Stimulated activated CD8-positive, alpha-beta memory T cell treated with anti-CD3 and anti-CD28 coated beads, Interleukin-7, amount 100 ng/mL, for 4 hours (primary cell): Measurements from ENCODE around the gene MEF2C.

Experiments
- DNase-seq, 2 donors: peaks; one replicate each; pipeline ENCODE4 v3.0.0-alpha.2; 2020; ENCODE audit warnings: low read depth in 2 of 2

MEF2C gene

DNA sequence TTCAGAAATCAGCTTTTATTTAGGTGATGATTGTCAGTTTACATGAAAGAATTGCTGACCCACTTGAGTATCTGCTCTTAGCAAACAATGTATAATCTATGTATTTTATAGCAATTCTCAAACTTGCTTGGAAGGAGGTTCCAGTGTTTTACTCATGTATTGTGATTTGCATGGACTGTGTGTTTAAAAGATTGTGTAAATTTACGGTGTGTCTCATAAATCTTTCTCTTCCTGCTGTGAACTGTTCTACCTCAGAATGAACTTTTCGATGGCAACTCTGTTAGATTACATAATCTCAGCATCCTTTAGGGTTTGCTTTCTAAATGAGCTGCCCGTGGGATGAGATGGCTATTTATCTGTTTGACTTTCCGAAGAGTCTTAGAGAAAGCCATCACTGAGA is 122.5 kb downstream of the MEF2C start:
- DNase-seq: no peak

DNA sequence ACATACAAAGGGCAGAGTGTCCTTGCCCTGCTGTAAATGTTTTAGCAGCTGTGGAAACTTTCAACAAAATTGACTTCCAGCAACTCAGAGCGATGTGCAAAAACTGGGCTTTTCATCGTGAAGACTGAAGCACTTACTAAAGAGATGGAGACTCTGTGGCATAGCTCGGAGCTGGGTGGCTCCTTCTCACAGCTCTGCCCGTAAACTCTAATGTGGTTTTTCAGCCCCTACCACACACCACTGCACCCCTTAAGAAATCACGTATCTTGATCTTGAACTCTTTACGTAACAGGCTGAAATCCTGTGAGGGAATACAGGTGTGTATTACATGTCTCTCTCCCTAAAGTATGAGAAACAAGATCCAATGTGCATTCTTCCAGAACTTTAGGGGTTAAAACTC is 124.4 kb downstream of the MEF2C start:
- DNase-seq: no peak

DNA sequence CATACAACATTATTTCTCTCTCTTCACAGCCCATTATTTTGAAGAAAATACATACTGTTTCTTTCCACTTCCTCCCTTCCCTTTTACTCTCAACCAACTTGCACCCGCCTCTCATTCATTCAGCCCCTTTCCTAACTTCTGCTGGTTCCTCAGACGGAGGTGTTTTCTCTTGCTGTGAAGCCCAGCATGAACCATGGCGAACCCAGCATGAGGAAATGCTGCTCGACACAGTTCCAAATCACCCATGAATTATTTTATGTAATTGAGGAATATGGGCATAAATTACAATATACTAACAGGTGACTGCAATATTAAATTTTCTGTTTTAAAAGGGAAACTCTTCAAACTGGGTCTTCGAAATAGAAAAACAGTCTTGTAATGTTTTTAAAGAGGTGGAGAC is 124.8 kb downstream of the MEF2C start:
- no peak for DNase-seq

DNA sequence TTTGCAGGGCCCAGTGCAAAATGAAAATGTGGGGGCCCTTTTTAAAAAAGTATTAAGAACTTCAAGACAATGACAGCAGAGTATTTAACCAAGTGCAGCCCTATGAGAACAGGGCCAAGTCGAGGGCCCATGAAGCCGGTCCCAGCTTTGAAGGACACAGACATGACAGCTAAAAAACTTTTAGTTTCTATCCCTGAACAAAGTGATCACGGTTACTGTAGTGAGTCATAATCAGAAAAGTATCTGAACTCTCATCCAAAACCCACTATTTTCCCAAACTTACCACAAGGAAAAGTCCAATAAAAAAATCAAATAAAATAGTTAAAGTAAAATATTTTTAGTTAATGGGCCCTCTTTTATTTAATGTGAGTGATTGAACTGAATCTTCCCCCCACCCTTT is 126.0 kb downstream of the MEF2C start:
- DNase-seq: no peak

DNA sequence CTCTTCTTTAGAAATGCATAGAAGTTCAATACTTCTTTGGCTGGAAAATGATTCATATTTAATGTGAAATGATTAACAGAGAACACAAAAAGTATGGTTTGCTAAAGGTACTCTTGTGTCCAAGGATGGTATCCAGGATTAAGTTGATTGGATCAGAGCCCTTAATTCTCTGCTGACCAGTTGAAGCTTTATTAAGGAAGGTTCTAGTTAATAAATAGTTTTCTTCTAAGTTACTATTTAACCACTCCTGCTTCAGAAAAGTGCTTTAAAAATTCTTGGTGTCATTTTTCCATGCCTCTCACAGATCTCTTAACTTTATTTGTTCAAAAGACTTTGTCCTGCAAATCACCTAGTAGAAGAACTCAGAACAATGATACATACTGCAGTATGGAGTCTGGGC is 134.3 kb downstream of the MEF2C start:
- DNase-seq: no peak

DNA sequence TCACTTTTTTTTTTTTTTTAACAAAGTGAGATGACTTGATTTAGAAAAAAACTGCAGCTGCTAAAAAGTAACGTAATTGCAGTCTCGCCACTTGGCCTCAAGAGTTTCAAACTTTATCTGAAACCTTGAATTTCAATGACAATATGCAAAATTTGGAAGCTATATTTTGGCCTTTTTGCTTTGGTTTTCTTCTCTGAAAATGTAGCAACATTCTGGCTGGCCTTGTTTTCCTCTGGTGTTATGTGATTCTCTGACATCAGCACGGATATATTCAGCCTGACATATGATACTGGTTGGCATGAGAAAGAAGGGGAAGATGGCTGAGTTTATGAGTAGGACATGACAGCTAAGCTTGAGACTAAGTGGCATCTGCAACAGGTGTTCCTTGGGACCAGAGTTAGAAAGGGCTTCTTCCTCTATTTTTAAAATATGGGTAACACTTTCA is 136.5 kb downstream of the MEF2C start:
- no peak for DNase-seq

DNA sequence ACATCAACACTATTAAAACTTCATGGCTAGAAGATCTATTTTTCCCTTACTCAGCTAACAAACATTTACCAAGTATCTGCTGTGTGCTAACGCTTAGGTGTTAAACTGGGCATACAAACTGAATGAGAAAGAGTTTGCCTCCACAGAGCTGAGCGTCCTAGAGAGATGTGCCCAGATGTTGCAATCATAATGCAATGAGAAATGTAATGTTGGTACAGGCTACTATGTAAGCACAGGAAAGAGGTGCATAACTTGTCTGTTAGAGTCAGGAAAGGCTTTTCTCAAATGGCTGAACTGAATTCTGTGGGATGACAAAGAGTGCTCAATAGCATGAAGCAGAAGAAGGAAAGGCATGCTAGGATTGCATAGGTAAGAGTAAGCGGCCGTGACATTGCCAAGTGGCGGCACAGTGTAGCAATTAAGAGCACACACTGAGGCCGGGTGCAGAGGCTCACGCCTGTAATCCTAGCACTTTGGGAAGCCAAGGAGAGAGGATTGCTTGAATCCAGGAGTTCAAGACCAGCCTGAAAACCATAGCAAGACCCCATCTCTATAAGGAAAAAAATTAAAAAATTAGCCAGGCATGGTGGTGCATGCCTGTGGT is 137.8 kb downstream of the MEF2C start:
- DNase-seq: no peak

DNA sequence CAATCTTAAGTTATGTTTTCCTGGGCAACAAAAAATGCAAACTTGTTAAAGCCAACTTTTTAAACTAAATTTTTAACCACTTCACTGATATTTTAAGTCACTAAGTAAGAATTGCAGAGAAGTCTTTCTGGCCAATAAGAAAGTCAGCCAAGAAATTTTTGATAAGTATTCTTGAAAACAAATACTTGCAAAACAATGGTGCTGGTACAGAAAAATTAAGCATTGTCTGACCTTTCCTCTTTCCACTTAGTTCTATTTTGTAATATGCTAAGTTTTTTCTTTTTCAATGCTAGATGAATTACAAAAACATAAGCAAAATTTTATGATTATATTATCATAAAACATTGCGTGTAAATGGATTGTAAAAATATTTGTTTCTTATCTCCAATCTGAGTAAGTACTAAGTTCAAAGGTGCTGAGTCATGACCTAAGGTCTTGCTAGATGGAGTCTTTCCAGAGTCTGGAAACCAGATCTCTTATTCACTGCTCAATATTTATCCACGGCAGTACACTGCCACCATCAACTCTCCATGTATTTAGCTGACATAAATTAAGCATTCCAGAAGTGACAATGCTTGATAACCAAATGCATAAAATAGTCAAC is 139.7 kb downstream of the MEF2C start:
- DNase-seq: no peak

DNA sequence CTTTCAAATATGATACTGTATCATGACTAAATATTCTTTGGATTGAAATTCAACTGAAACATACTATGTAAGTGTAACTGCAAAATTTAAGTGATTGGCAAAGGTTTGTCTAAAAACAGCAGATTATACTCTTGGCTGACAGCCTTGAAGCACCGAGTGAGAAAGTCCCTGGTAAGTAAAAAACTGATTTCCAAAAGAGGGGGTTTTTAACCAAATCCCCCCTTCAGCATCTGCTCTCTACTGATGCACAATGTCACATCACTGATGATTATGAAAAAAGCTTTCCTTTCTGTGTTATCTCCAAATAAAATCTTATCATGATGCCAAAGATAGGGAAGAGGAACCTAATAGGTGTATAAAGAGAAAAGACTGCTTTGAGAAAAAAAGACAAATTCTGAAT is 141.0 kb downstream of the MEF2C start:
- DNase-seq: no peak

DNA sequence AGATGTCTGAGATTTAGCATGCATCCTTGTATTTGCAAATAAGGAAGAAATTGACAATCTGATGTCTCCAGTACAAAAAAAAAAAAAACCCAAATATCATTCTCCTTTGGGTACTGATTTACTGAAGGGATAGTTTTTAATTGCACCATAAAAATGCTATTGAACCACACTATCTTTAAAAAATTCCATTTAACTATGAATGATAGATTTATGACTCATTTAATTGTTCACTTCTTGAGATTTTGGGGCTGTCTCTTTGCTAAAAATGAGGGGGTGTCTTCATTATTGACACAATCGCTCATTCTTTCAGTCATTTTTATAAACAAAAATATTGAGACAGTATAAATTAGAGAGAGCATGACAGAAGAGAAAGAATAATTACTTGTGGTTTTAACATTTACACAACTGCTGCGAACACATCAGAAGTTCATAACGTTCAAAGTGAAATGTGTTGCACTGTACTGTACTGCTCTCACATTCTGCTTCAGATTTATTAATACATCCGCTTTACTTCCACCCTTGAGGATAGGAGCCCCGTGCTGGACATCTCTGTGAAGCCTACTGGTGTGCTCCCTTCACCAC is 142.3 kb downstream of the MEF2C start:
- no peak for DNase-seq

DNA sequence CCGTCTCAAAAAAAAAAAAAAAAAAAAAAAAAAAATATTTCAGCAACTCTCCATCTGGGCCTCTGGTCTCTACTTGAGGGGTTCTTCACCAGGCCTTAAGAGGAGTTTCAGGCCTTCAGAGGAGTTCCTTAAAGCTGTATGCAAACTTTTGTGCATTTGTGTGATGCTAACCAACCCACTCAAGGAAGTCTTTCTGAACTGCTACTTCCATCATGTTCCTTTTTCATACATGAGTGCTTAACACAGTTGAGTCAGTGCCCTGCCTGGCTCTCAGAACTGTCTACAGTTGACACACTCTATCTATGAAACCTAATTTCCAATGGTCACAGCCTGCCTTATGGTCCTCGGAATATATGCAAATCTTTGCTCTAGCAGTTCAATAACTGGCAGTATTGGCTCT is 146.5 kb downstream of the MEF2C start:
- no peak for DNase-seq

DNA sequence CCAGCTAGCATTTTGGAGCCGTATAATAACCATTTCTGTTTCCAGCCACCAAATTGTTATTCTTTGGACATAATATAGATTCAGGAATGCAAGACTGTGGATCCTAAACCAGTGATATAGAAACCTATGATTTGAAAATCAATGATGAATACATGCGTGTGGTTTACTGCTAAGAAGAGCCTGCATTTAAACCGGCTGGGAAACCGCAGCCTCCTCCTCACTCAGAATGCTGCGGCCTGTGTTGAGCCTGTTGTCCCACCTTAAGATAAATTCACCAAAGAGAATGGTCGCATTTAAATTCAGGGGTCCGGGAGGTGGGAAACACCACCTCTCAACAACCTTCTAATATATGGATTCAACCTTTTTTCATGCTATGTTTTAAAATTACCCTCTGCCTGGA is 148.0 kb downstream of the MEF2C start:
- DNase-seq: no peak

DNA sequence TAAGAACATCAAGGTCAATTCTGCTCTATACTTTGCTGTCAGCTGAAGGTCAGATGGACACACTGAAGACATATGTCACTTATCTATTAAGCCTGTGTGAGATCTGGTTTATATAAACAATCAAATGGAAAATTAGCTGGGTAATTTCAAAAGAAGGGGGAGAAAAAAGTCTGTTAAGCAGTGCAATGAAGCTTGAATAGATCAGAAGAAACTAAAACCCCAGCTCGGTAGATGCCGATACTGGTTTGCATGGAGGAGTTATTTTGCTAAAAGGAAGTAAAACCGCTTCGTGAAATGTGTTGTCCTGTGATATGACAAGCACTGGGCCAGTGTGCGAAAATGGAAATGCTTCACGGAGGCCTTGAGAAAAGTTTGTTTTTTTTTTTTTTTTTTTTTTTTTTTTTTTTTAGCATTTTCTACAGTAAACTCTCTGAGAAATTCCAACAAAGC is 148.8 kb downstream of the MEF2C start:
- no peak for DNase-seq

DNA sequence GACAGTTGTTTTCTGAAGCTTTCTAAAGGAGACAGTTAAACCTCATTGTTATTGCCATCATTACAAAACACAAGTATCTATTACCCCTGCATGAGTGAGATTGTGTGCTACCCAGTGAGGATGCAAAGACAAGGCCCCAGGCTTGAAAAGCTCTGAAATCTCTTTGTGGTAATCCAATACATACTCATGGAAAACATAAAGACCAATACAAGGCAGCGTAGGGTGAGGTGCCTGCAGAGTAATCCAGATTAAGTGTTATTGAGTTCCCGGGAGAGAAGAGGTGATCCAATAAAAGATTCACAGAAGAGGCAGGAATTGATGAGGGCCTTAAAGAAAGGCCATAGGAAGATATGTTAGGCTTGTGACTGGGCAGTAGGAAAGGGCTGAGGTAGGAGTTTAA is 150.1 kb downstream of the MEF2C start:
- DNase-seq: no peak

DNA sequence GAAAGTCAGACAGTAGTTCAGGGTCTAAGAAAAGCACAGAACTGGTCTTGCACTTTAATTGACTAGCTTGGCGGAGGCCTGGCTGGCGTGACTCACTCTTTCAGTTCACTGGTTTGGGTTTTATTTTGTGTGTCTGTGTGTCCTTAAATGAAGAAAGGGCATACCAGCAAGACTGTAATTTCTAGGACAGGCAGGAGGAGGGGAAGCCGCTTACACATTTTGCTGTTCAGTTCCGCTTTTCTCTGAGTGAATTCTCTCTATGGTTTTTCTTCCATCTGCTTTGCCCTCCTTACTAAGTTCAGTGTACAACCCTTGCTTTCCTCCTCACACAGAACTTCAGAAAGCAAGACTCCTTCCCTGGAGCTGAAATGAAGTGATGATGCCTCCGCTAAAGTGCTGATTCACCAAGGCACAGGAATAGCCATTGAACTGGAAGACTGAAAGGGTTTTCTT is 150.8 kb downstream of the MEF2C start:
- no peak for DNase-seq

DNA sequence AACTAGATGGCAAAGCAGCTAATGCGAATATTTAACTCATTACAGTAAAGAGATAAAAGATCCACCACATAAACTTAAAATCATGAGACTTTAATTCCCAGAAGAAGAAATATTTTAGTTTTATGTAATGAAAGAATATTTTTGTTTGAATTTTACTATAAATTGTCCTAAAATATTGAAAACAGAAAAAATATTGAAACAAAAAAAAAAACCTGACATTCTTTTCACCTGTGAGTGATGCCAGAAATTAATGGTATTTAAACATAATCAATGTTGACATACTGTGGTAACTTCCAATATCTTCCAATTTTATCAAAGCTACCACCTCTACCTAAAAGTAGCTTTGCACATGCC is 153.2 kb downstream of the MEF2C start:
- DNase-seq: no peak

DNA sequence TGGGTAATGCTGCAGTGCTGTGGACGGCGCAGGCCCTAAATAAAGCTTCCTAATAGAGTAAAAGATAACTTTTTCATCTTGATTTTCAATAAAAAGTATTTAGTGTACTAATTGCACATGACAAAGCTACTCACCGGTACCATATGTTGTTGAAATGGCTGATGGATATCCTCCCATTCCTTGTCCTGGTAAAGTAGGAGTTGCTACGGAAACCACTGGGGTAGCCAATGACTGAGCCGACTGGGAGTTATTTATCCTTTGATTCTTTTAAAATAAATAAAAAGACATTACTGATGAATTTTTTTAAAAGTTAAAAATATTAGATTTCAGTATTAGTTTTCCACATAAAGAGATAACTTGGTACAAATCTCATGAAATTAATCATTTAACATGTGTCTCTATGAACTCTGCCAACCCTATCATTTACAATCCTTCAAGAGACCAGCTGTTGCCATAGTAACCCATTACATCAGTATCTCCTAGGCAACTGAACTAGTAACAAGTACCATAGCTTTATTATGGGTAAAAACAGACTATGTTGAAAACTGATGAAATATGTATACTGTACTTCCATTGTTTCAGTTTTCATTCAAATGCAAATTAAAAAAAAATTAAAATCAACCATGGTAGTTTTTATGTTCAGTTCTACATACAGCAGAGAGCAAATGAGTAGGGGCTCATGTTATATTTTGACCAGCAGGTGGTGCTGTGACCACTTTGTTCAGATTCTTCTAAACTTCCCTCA is 153.7 kb downstream of the MEF2C start:
- peak; percentile 20 to 39 for DNase-seq

DNA sequence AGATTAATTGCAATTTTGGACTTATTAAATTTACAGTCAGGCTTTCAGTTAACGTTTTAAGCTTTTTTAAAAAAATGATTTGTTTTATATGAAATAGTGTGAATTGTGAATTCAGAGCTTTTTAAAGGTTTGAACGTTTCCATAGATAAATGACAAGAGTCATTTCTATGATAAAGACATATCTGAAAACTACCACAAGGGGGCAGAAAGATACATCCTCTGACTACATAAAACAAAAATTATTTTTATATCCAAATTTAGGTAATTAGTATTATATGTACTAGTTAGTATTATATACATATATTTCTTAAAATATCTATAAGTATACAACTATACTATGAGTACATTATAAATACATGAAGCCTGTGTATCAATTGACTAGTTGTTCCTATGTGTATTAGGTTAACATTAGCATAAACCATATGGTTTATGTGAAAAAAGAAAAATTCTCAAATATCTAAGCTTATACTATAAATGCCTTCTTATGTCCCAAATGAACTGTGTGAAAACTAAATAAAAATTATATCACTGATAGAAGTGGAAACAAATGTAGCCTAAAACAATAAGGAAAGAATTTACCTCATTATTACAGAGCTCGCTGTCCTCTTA is 155.2 kb downstream of the MEF2C start:
- no peak for DNase-seq

DNA sequence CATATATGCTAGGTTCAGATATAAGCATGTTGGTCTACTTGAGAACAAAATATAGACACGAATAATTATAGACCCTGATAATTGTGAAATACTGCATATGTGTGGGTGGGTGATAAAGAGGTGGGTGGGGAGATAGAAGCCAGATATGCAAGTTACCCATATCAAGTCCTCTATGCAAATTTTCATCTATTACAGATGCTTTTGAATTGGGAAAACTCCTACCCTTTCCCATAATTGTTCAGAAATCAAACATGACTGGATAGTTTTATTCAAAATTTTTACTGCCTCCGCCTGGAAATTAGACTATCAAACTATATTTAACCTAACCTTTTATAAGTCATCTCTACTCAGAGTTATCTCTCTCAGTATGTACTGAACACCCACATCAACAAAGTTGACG is 157.5 kb downstream of the MEF2C start:
- DNase-seq: no peak

DNA sequence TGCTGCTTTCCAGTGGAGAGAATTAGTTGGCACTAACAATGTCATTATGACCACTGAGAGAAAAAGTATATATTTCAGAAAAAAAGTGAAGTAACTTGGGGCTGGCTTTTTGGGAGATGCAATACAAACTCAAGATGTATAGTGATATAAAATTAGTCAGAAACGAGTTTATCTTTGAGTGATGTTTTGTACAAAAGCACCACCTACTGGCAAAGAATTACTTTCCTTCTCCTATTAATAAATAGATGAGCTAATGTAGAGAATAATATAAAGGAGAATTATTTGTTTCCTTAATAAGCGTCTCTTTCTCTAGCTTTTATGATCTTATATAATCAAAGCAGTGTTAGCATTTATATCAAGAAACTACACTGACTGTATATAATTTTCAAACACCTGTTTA is 158.8 kb downstream of the MEF2C start:
- no peak for DNase-seq

DNA sequence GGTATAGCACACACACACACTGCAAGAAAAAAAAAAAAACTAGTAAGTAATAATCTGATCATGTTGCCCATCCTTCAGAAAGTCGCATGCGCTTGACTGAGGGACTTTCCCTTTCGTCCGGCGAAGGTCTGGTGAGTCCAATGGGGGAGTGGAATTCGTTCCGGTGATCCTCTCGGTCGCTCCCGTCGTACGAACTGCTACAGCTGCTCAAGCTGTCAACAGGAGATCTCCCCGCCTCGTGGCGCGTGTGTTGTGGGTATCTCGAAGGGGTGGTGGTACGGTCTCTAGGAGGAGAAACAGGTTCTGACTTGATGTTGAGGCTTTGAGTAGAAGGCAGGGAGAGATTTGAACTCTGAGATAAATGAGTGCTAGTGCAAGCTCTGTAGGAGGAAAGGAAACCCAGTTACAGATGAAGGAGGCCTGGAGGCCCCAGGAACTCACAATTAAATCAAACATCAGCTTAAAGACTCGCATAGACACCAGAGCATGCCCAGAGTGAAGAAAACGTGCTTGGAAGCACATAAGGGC is 160.4 kb downstream of the MEF2C start:
- no peak for DNase-seq

DNA sequence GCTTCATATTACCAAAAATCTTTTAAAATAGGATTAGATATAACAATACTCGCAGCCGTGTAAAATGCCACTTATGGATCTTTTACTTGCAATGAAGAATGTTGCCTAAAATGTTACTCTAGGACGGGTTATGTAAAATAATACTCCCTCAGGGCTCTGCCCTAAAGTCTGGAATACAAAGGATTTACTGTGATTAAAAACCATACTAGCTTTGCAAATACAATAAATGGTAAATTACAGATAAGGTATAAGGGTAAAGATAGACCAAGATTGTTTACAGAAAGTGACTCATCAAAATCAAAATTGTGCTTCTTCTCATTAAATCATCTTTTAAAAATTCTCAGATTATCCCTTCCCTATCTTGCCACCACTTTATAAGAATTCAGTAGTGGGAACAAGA is 163.6 kb downstream of the MEF2C start:
- DNase-seq: no peak
